ENCODE data around the gene GON7.
"Not testable (repeated sequence)": the region's sequence is repeated elsewhere in the genome, so short reads cannot be mapped to it uniquely, and the experiment has no call there.

Gene GON7, protein sequence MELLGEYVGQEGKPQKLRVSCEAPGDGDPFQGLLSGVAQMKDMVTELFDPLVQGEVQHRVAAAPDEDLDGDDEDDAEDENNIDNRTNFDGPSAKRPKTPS

DNA sequence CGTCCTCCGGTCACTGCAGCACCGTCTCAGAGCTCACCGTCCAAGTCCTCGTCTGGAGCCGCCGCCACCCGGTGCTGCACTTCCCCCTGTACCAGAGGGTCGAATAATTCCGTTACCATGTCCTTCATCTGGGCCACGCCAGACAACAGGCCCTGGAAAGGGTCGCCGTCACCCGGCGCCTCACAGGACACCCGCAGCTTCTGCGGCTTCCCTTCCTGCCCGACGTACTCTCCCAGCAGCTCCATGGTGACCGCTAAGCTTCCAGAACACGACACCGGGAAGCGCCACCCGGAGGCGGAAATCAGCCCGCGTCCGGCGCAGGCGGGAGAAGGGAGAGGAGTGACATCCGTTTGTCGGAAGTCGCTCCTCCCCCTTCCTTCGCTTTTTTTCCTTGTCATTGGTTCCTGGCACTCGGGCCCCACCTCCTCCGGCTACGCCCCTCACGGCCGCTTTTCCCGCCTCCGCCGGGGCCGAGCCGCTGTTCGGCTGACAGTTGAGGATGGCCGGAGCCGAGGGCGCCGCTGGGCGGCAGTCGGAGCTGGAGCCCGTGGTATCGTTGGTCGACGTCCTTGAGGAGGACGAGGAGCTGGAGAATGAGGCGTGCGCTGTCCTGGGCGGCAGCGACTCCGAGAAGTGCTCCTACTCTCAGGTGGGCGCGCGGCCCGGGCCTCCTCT is at the start of gene GON7, which contains the start of gene UBR7:
Gene GON7 (minus strand): TSS at position 273 of the 675 bp plus-strand sequence. CDS start 28 bp downstream, at position 245.
Gene UBR7 (plus strand): TSS at position 464 of the 675 bp plus-strand sequence. CDS start 36 bp downstream, at position 500.
- peak; percentile 80 for DNase-seq (ENCODE audit: low read depth)

DNA sequence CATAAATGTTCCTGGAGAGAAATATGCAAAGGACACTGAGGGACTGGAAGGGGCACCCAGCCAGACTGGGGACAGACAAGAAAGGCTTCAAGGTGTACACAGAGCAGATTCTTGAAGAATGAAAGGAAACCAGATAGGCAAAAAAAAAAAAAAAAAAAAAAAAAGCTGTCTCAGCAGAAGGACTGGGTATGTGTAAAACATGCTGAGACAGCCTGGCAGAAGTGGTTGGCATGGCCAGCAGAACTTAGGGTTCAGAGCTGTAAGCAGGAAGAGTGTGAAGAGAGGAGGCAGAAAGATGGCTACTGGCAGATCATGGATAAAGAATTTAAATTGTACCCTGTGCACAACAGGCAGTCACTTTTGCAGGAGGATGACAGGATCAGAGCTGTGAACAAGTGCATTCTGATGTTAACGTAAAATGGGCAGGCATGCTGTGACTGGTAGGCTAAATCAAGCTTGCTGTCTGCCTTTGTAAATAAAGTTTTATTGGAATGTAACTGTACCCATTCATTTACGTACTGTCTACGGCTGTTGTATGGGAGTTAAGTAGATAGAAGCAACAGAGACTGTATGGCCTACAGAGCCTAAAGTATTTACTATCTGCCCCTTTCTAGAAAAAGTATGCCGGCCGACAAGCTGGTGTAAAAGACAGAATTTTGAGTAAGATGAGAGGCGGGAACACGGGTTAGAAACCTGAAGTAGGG is 42.4 kb upstream of the GON7 start:
- DNase-seq (ENCODE audit: low read depth): no peak

DNA sequence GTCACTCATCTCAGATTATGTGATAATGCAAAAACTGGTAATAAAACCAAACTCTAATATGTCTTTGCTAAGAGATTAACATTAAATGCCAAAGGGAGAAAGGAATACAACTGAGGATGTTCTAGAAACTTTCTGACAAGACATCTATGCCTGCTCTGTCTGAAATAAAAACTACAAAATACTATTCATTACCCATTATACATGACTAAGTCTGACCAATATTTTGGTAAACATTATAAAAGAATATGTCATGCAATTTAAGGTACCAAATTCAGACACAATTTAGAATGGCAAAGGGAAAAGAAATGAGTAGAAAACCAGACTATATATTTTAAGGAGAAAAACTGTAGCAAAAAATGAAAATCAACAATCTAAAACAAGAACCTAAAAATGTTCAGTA is 39.7 kb upstream of the GON7 start:
- DNase-seq (ENCODE audit: low read depth): no peak

DNA sequence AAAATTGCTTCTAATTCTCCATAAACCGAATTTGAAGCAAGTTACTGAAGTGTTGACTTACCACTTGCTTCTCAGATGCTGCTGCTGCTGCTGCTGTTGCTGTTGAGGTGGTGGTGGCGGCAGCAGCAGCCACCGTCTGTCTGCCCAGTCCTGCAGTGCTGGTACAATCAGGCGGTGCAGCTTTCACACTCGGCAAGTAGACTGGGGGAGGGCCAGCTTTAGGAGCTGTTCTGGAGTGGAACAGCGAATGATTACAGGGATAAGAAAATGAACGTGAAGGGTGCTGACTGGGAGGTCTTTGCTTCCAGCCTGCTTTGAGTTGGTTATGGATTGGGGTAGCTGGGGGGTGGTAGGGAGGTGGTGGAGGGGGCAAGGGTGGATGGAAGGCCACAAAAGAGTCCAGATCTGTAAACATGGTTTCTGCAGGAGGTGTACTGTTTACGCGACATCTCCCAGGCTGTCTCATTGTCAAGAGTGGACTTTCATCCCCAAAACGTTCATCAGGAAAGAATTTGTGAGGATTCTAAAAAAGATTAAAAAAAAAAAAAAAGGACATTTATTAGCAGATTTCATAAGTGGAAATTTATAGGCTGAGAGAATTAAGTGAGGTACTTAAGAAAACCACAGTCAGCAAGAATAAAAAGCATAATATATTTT is 39.0 kb upstream of the GON7 start:
- no peak for DNase-seq (ENCODE audit: low read depth)

DNA sequence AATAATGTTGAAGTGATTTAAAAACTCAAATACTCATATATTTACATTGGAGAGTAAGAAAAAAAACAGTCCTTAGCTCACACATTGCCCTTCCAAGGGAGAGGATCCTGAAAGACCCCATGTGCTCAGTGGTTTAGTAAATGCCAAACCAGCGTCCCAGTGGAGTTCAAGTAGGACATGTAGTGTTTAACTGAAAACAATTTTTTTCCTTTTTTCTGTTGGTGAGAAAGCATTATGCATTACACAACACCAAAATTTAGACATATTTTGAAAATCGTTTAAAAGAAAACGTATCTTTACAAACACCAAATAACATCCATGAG is 33.8 kb upstream of the GON7 start:
- DNase-seq (ENCODE audit: low read depth): no peak

DNA sequence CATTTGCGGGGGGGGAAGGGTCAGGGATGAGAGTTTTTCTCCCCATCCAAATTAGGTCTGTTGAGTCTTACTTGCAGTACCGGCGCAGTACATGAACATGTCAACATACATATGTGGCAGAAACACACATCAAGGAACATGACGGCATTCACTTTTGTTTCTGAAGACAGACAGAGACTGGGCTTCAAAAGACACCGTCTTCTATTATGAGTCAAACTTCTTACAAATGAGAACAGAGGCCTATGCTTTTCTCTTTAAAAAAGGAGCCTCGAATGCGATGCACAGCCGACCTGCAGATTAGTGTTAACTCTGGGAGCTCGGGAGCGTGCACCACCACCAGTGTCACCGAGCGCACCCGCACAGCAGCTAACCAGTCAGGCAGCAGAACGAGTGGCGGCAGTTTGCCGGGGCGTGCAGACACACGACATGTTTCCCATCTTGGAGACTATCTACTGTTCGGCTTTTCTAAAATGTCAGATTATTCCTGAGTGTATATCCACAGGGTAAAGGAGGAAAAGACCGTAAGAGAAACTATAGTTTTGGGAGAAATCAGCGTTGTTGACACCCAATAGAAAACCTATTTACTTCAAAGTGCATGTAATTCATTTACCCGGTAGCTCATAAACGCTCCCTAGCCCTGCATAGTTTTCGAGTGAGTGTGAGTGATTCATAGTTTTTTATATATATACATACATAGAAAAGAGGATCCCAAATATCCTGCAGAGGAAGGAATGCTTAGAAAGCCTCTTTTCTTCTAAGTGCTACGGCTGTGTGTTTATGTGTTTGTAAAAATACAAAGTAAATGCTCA is 33.2 kb upstream of the GON7 start:
- no peak for DNase-seq (ENCODE audit: low read depth)

DNA sequence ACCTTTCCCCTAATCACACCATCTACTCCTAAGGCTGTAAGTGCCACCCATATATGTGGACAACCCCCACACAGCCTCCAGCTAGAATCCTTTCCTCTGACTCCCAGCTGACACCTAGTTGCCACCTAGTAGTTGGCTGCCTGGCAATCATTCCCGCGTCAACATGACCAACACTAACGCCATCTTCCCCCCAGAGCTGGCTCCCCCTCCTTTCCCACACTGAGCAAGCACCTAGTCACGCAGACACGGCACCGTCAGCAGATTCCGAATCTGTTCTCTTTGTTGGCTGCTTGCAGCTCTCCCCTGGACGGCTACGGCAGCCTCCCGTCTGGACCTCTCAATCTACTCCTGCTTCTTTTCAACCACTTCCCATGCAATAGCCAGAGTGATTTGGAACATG is 27.9 kb upstream of the GON7 start:
- DNase-seq (ENCODE audit: low read depth): no peak

DNA sequence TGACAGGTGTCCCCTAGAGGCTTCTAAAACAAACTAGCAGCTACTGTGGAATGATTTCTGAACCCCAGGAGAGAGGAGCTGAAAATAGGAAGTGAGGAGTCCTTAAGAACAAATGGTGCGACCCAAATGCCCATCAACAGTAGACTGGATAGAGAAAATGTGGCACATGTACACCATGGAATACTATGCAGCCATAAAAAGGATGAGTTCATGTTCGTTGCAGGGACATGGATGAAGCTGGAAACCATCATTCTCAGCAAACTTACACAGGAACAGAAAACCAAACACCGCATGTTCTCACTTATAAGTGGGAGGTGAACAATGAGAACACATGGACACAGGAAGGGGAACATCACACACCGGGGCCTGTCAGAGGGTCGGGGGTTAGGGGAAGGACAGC is 26.2 kb upstream of the GON7 start:
- DNase-seq (ENCODE audit: low read depth): not testable (repeated sequence)

DNA sequence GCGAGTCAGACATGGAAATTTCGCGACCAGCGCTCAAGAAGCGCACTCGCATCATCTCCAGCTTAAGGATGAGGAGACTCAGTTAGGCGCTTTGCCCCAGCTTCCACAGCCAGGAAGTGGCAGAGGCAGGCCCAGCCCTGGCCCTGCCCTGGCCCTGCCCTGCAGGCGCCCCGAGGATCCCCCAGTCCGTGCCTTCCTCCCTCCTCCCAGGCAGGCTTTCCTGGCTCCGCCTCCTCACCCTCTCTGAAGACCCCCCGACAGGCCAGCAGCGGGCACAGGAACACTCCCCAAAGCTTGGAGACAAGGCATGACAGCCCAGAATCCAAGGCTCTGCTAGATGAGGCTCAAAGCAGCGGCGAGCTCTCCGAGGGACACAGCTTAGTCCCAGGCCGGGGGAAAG is 25.3 kb upstream of the GON7 start:
- no peak for DNase-seq (ENCODE audit: low read depth)

DNA sequence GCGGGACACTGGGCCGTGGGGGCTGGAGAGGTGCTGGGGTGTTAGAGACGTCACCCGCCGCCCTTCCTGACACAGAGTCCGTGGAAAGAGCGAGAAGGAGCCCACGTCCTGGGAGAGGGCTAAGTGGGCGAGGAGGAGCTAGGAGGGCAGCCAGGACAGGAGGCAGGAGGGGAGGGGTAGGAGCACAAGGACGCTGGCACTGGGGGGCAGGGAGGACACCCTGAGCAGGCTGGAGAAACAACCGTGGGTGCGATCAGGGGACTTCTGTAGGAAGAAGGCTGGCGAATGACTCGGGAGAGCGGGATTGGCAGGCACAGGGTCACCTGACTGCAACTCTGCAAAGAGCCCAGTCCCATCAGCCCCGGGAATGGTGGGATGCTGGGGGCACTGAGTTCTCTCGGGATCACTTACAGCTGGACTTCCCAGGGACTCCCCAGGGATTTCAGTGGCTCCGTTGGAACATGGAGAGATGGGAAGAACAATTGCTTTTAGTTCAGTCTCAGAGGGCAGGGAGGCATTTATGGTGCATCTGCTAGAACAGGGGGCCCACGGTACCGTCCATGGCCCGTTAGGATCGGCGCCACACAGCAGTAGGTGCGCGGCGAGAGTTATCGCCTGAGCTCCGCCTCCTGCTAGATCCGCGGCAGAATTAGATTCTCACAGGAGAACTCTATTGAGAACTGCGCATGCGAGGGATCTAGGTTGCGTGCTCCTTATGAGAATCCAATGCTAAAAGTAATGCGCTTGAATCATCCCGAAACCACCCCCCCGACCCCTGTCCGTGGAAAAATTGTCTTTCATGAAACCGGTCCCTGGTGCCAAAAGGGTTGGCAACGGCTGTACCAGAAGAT is 24.5 kb upstream of the GON7 start:
- DNase-seq (ENCODE audit: low read depth): no peak

DNA sequence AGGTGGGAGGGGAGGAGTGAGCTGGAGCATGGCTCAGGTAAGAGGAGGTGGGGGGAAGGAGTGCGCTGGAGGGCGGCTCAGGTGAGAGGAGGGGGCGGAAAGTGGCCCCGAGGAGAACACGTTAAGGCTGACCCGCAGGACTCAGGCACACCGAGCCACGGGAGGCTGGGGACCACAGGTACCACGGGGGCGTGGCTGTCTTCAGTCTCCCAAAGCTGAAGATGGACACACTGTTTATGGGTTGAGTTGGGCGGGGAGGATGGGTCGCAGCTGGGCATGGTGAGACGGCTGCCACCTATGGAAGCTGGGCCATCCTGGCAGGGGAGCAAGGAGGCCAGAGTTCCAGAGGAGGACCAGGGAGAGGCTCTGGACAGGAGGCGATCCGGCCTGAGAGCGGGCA is 23.7 kb upstream of the GON7 start:
- DNase-seq (ENCODE audit: low read depth): no peak

DNA sequence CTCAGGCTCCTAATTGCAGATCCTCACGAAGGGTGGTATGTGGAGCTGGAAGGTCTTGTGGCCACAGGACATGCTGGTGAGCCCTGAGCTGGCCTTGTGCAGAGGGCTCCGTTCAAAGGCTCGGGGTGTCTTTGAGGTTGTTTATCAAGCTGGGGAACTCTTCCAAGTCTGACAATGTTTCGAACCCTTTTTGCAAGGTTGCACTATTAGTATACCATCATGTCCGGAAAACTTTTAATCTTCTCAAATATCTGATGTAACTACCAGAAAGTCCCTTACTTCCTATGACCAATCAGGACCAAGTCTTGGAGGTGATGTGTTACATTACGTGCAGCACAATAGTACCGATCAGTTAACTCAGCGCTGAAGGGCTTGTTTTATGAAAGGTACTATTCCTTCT is 21.7 kb upstream of the GON7 start:
- DNase-seq (ENCODE audit: low read depth): no peak

DNA sequence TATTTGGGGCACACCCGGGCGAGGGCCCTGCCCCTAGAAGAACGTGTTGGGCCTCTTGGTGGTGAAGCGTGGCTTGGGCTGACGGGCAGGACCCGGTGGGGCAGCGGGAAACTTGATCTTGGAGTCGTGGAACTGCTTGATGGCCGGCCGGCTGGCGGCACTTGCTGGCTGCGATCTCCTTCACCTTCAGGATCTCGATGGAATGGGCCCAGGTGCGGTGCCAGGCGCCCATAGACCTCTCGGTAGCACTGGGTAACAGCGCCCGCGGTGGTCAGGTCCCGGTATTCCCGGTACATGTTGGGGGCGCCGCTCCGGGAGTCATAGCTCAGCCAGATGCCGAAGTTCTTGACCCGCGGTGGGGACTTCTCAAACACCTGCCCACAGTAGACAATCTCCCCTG is 16.7 kb upstream of the GON7 start:
- no peak for DNase-seq (ENCODE audit: low read depth)

DNA sequence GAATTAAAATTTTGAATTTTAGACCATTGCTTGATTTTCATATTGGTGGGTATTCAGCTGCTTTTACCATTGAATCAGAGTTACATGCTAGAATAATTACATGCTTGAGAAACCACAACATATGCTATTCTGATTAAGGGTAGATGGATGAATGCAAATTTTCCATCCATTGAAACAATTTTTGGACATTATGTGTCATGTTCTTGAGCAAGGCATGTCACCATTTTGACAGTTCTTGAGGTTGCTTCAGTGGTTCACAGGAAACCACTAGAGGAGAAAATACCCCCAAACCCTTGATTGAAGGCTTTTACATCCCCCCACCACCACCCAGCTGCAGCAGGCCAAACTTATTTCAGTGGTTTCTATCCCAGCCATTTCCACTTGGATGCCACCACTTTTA is 13.6 kb upstream of the GON7 start:
- no peak for DNase-seq (ENCODE audit: low read depth)

DNA sequence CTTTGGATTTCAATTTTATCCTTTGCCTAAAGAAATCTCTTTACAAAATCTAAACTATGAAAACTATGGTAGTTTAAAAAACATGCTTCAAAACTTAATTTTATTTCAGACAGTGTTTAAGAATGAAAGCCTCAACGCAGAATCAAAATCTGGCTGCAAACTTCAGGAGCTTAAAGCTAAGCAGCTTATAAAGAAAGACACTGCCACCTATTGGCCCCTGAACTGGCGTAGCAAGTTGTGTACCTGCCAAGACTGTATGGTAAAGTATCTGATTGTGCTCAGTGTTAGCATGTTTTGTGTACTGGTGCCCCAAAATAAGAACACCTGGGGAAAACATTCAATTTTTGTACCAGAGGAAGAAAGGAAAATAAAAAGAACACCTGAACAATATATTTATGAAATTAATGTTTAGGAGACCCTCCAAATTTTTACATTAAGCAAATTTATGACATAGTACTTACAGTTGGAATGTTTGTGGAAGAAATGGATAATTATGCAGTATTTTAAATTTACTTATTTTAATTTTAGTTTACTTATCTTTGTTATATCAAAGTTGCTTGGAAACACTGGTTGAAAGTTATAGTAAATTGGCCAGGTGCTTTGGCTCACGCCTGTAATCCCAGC is 12.3 kb upstream of the GON7 start:
- DNase-seq (ENCODE audit: low read depth): peak; percentile 39

DNA sequence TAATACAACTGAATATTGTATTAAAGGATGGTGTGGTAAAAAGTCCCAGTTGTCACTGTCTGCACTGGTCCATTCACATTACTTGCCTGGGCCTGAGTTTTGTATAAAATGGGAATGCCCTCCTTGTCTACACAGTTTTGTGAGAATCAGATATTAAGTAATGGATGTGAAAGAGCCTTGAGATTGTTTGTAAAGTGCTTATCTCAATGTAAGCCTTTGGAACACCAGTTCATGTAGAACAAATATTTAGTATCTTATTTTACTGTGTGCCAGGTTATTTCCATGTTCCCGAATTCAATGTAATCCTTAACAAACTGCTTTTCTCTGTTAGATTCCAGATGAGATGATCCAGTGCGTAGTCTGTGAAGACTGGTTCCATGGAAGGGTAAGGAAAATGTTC is 7.7 kb upstream of the GON7 start:
- no peak for DNase-seq (ENCODE audit: low read depth)

DNA sequence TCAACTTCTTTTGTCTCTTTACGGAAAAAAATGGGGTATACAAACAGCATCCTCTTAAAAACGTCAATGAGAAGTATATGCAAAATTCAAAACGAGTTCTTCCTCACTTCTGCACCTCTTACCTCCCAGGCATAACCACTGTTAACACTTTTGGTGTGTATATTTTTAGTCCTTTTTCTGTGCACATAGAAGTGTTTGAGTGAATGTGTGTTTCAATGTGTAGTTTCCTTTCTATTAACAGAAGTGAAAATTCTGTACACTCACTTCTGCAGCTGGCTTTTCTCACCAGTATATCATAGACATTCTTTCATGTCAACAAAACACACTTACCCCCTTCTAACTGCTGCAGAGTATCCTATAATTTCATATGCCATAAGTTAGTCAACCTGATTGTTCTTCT is 5.6 kb upstream of the GON7 start:
- no peak for DNase-seq (ENCODE audit: low read depth)

DNA sequence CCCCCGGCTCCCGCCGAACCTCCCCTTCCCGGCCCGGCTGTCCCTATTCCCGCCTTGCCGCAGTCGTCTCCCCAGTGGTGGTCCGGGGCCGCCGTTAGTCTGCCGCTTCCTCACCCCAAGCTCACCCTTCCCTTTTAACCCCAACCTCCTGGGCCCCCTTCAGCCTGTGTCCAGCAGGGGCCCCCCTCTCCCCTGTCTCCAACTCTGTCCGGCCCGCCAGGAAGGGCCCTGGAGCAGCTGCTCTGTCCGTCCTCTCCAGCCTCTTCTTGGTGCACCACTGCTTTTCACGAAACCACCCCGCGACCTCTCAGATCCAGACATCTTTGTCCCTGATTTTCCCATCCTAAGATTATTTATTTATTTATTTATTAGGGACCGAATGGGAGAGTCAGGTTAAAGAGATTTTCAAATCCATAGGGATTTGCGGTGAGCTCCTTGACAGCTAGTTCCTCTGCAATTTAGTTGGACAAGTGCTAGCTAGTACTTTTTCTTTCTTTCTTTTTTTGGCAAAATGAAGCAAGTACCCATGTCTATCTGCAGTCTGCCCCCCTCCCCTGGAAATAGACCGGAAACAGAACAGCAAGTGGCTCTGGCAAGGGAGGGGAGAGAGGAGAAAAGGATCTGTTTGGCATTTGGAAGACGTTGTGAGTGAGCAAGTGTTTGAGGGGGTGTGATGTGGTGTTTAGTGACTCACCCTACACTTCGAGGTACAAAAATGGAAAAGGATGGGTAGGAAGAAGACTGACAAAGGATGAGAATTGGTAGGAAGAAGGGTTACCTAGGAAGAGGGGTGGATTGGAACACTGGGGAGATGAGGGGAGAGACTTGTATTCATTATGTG is 823 bp upstream of the GON7 start:
- DNase-seq (ENCODE audit: low read depth): no peak

DNA sequence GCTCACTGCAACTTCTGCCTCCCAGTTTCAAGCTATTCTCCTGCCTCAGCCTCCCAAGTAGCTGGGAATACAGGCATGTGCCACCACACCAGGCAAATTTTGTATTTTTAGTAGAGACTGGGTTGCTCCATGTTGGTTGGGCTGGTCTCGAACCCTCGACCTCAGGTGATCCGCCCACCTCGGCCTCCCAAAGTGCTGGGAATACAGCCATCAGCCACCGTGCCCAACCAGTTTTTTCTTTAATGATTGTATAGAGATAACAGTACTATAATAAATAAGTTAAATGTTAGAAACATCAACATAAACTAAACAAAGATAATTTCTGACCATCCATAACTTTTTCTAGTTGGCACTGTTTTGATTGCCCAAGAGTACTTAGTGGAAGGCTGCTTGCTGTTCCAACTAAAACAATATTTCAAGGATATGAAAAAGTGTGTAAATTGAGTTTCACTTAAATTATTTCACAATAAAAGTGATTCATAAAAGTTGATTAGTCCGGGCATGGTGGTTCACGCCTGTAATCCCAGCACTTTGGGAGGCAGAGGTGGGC is 5.6 kb downstream of the GON7 start:
- DNase-seq (ENCODE audit: low read depth): no peak

DNA sequence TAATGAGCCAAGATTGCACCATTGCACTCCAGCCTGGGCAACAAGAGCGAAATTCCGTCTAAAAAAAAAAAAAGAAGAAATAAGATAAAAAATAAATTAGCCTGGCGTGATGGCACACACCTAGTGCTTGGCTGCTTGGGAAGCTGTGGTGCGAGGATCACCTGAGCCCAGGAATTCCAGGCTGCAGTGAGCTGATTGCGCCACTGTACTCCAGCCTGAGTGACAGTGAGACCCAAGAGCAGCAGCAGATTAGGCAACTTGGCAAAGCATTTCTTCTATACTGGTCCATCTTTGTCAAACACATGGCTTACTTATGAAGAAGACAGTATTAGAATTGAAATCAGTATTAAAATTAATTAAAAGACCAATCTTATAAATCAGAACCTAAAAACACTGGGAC is 6.3 kb downstream of the GON7 start:
- DNase-seq (ENCODE audit: low read depth): no peak
